GM18508 (cell line): ENCODE measurements around the gene CKM.

Experiments
- ATAC-seq: cut with Tn5 transposase; IDR thresholded peaks from one replicate; pipeline ENCODE4 v1.9.1; 2021; ENCODE audit warnings: moderate number of reproducible peaks; ENCODE audit not compliant: insufficient read depth, unreplicated experiment

The CKM gene

GRCh38 chr19:45256836-45257235, 65.8 kb downstream of the CKM start:
- ATAC-seq = no peak
